Astrocyte (in vitro differentiated cells and primary cell): ENCODE results near the gene UNKL.

Experiments used
- CTCF ChIP-seq: IDR thresholded peaks from 2 replicates; pipeline ENCODE4 v1.5.1; 2011; ENCODE audit warnings: low read depth, mild to moderate bottlenecking, inconsistent platforms, low read length, moderate library complexity; ENCODE audit not compliant: insufficient read depth
- EZH2 ChIP-seq: IDR thresholded peaks from 2 replicates; pipeline ENCODE4 v1.6.1; 2012; ENCODE audit warnings: mild to moderate bottlenecking, low read length, inconsistent platforms; ENCODE audit not compliant: insufficient read depth

DNA sequence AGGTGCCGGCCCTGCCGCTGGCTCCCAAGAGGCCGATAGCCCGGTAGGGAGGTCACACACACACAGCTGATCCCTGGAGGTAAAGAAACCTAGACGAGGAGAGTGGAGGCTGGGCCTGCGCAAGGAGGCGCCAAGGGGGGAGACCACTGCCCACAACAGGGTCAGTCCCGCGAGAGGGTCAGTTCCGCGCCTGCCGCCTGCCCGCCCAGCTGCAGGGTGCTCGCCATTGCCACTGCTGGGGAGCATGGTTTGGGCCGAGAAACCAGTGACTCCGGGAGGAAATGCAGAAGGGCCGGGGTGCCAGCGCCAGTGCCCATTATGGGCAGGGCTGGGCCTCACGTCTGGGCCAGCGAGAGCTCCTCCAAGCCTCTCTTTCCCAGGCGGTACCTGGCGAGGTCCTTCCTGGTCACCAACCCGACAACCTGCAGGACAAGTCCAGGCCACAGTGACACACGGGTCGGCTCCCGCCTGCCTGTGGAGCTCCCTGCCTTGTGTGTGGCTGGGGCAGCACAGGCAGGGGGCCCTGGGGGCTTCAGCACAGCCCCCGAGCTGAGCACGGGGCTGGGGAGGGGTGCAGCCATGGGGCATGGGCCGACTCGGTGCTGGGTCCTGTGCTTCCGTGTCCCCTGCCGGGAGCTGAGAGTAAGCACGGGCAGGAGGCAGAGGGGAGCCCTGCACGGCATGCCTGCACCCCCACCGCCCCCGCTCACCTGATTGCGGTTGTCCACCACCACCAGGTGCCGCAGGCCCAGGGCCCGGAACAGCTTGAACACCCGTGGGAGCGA lies 32.0 kb upstream of the UNKL start:
- no peak for TF ChIP-seq CTCF
- no peak for TF ChIP-seq EZH2
